ENCODE measurements around the gene WDR88.

GRCh38 chr19:33186431-33187182 lies 54.7 kb downstream of the WDR88 start:
- TF ChIP-seq MAX (CRISPR knock-in tag; IDR thresholded peaks at IDR 0.05) (no peak), TEAD4 (CRISPR knock-in tag; IDR thresholded peaks at IDR 0.05) (no peak), ATF3 (CRISPR knock-in tag; conservative IDR thresholded peaks at IDR 0.05) (no peak), ZNF138 (CRISPR knock-in tag; conservative IDR thresholded peaks at IDR 0.05) (no peak), CTCF (IDR thresholded peaks at IDR 0.05) (no peak)

Measured in WTC11 (cell line).